ENCODE measurements around the gene IVD. TPM values are rescaled to one million over a fixed set of nuclear protein-coding genes. Genes with fewer than 3 reads are reported as not detected.

IVD gene
- total RNA-seq, 4 donors from 2014 or later = 38.8 to 50.7 (median 44.7) TPM

DNA sequence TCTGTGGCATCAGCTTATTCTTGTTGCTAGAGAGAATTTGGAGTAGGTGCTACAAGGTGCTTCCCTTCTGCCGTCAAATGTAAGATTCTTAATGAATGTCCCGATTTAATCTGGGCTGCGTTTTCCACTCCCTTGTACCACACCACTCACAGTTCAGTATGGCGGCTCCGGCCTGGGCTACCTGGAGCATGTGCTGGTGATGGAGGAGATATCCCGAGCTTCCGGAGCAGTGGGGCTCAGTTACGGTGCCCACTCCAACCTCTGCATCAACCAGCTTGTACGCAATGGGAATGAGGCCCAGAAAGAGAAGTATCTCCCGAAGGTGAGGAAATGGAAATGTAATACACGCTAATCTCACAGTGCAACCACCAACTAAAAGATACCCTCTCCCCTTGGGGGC, 4.9 kb downstream of the IVD start:
- no peak for DNase-seq (ENCODE audit: extremely low spot score)
- TF ChIP-seq EP300 (IDR thresholded peaks at IDR 0.05) (no peak), POLR2A (IDR thresholded peaks at IDR 0.05; ENCODE audit: low read depth) (no peak)
- Histone ChIP-seq H3K4me3 (no peak overlapping the region), H3K9me3 (no peaks in the 10 kb centered on the region), H3K4me1 (peaks cover 13 to 24% (median 20%) of the 10 kb centered on the region in 4 donors), H3K27ac (replicated peaks in 1 of 4) (no peak overlapping the region), H3K36me3 (peaks cover 38 to 82% (median 73%) of the 10 kb centered on the region in 4 donors), H3K27me3 (no peaks in the 10 kb centered on the region)
- intact Hi-C loops (cut with DNase I) = no loop called here
- 94% methylated on average over 9 of the region's 11 CpGs for WGBS

DNA sequence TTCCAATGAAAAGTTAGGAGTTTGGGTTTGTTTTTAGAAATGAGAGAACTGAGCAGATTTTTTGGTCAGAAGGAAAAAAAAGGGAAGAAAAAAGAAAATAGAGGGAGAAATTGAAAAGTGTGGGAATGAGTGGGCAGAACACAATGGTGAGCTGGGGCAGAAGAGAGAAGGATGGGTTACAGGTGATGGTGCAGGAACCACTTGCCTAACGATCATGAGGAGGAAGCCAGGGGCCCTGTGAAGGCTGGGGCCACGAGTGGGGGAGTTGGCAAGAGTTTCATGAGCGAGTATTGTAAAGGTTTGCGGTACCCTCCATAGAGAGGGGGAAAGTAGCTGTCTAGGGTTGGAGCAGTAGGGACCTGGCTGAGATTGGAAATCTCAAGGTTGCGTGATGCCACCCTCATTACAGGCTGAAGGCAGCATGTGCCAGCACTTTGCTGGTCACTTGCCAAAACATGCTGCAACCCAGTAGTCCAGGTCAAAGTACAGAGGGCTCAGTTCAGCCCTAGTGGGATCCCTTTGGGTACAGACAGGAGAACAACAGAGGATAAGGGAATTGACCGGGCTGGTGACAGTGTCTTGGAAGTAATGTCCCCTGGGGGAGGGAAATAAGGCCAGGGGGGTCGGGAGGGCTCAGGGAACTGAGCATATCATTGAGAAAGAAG, 6.6 kb downstream of the IVD start:
- Histone ChIP-seq H3K4me1 (peaks cover under 1 to 10% (median 6%) of the 10 kb centered on the region in 4 donors), H3K27ac (replicated peaks in 1 of 4) (no peak overlapping the region), H3K9me3 (no peaks in the 10 kb centered on the region), H3K27me3 (no peaks in the 10 kb centered on the region), H3K36me3 (peaks cover 51 to 99% (median 87%) of the 10 kb centered on the region in 4 donors), H3K4me3 (no peak overlapping the region)
- no peak for TF ChIP-seq EP300 (IDR thresholded peaks at IDR 0.05)
- no peak for TF ChIP-seq POLR2A (IDR thresholded peaks at IDR 0.05; ENCODE audit: low read depth)
- 82% methylated on average over 7 of the region's 7 CpGs for WGBS
- DNase-seq (ENCODE audit: extremely low spot score) = no peak
- intact Hi-C loops (cut with DNase I) = no loop called here

- H3K36me3 ChIP-seq = peaks cover 53 to 100% (median 85%) of the 10 kb centered on the region in 4 donors
- peaks cover 0 to 2% (median 0%) of the 10 kb centered on the region in 4 donors for H3K4me1 ChIP-seq
- no peak overlapping the region for H3K4me3 ChIP-seq
- no peak overlapping the region for H3K27ac ChIP-seq (replicated peaks in 1 of 4)
- TF ChIP-seq POLR2A (IDR thresholded peaks at IDR 0.05; ENCODE audit: low read depth) (no peak), EP300 (IDR thresholded peaks at IDR 0.05) (no peak), POLR2AphosphoS5 (IDR thresholded peaks at IDR 0.05) (no peak), CTCF (IDR thresholded peaks at IDR 0.05) (no peak)
- no peak for DNase-seq (ENCODE audit: extremely low spot score)
- intact Hi-C loops (cut with DNase I) = no loop called here
- no peaks in the 10 kb centered on the region for H3K27me3 ChIP-seq
- H3K9me3 ChIP-seq = no peaks in the 10 kb centered on the region
- 94% methylated on average over 8 of the region's 9 CpGs for WGBS
Observed at GRCh38 chr15:40413036-40413435, 7.4 kb downstream of the IVD start.

DNA sequence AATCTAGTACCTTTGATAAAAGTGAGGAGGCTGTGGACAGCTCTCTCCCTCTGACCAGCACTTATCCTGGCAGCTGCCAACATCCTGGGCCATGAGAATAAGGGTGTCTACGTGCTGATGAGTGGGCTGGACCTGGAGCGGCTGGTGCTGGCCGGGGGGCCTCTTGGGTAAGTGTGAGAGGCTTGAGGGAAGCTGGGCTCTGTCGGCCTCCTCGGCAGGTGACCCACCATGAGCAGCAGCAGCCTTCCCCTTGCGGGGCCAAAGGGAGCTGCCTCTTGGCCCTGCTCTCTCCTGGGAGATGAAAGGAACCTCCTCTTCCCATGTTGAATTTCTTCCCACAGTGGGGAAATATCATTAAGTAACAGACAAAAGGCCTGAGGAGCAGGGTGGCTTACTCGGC, 9.2 kb downstream of the IVD start:
- Histone ChIP-seq H3K27me3 (no peaks in the 10 kb centered on the region), H3K36me3 (peaks cover 57 to 96% (median 80%) of the 10 kb centered on the region in 4 donors), H3K9me3 (no peaks in the 10 kb centered on the region), H3K4me3 (no peak overlapping the region), H3K4me1 (peaks cover 0 to under 1% (median 0%) of the 10 kb centered on the region in 4 donors), H3K27ac (replicated peaks in 1 of 4) (no peak overlapping the region)
- TF ChIP-seq POLR2AphosphoS5 (IDR thresholded peaks at IDR 0.05) (no peak), CTCF (IDR thresholded peaks at IDR 0.05) (no peak), POLR2A (IDR thresholded peaks at IDR 0.05; ENCODE audit: low read depth) (no peak), EP300 (IDR thresholded peaks at IDR 0.05) (no peak)
- 82% methylated on average over 4 of the region's 7 CpGs for WGBS
- intact Hi-C loops (cut with DNase I) = no loop called here
- DNase-seq (ENCODE audit: extremely low spot score) = no peak

DNA sequence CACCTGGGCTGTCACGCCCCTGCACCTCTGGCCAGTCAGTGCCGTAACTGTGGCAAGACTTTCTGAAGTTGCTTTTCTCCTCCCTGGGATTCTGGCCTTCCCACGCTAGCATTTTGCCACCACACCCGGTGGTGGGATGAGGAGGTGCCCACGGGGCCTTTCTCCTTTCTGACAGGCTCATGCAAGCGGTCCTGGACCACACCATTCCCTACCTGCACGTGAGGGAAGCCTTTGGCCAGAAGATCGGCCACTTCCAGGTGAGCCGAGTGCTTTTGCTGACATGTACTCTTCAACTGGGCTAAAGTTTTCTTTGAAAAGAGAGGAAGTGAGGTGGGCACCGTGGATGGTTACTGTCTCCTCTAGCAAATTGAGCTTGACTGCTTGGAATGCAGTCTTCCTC, 9.6 kb downstream of the IVD start:
- no peak overlapping the region for H3K27ac ChIP-seq (replicated peaks in 1 of 4)
- H3K36me3 ChIP-seq = peaks cover 54 to 92% (median 76%) of the 10 kb centered on the region in 4 donors
- H3K4me1 ChIP-seq = peaks cover 0 to 5% (median 4%) of the 10 kb centered on the region in 4 donors
- no peak for DNase-seq (ENCODE audit: extremely low spot score)
- H3K27me3 ChIP-seq = no peaks in the 10 kb centered on the region
- no peak for TF ChIP-seq EP300 (IDR thresholded peaks at IDR 0.05)
- no peak for TF ChIP-seq POLR2AphosphoS5 (IDR thresholded peaks at IDR 0.05)
- intact Hi-C loops (cut with DNase I) = no loop called here
- no peaks in the 10 kb centered on the region for H3K9me3 ChIP-seq
- 88% methylated on average over 7 of the region's 10 CpGs for WGBS
- H3K4me3 ChIP-seq = no peak overlapping the region

DNA sequence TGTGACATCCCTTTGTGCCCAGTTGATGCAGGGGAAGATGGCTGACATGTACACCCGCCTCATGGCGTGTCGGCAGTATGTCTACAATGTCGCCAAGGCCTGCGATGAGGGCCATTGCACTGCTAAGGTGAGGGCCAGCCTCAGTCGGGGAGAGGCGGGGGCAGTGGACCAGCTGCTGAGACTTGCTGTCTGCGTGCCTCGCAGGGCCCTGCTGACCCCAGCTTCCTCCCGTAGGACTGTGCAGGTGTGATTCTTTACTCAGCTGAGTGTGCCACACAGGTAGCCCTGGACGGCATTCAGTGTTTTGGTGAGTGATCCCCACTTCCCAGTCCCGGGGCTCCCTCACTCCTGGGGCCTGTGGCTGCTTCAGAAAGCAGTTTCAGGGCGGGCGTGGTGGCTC, 10.5 kb downstream of the IVD start:
- 85% methylated on average over 8 of the region's 14 CpGs for WGBS
- no peak overlapping the region for H3K27ac ChIP-seq (replicated peaks in 1 of 4)
- no peaks in the 10 kb centered on the region for H3K9me3 ChIP-seq
- no peak for DNase-seq (ENCODE audit: extremely low spot score)
- intact Hi-C loops (cut with DNase I) = no loop called here
- no peak overlapping the region for H3K4me3 ChIP-seq
- no peaks in the 10 kb centered on the region for H3K27me3 ChIP-seq
- H3K36me3 ChIP-seq = peaks cover 46 to 84% (median 68%) of the 10 kb centered on the region in 4 donors
- TF ChIP-seq EP300 (IDR thresholded peaks at IDR 0.05) (no peak), POLR2A (IDR thresholded peaks at IDR 0.05; ENCODE audit: low read depth) (no peak), CTCF (IDR thresholded peaks at IDR 0.05) (no peak), POLR2AphosphoS5 (IDR thresholded peaks at IDR 0.05) (no peak)
- peaks cover 7 to 13% (median 12%) of the 10 kb centered on the region in 4 donors for H3K4me1 ChIP-seq

Measured in esophagus muscularis mucosa (tissue), 4 donors.